Right renal cortex interstitium (tissue), 3 donors: ENCODE results near the gene CBX3. TPM values are rescaled to one million over a fixed set of nuclear protein-coding genes. Genes with fewer than 3 reads are reported as not detected.
"Not testable (repeated sequence)": the region's sequence is repeated elsewhere in the genome, so short reads cannot be mapped to it uniquely, and the experiment has no call there.

Source experiments
- DNase-seq, 3 donors: peaks; one replicate each; pipeline ENCODE4 v3.0.0-alpha.2; 2013; ENCODE audit warnings: low read depth in 3 of 3, low spot score in 2 of 3
- polyA plus RNA-seq, 3 donors: library from polyadenylated mRNA; unstranded; fragments of 120-200 nt; gene quantifications; one replicate each; pipeline ENCODE4 v1.2.1, GENCODE V29; 2013; ENCODE audit not compliant: insufficient read length in 3 of 3

CBX3 gene
- polyA plus RNA-seq, 3 donors = 341 to 386 (median 370) TPM

DNA sequence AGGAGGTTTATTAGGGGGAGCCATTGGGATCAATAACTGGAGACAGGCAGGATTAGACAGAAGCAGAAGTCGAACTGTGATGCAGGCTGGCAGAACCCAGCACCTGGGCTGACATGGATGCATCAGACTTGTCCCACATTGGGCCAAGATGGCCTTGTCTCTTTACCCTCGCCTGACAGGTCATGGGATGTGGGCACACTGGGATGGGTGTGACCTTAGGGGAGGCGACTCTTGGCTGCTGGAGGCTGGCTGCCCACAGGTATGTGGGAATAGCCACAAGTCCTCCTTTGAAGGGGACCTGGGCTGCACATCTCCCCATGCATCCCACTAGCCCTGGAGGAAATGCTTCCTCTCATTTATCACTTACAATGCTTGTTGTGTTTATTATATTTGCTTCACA, 32.3 kb upstream of the CBX3 start:
- DNase-seq = no peak

DNA sequence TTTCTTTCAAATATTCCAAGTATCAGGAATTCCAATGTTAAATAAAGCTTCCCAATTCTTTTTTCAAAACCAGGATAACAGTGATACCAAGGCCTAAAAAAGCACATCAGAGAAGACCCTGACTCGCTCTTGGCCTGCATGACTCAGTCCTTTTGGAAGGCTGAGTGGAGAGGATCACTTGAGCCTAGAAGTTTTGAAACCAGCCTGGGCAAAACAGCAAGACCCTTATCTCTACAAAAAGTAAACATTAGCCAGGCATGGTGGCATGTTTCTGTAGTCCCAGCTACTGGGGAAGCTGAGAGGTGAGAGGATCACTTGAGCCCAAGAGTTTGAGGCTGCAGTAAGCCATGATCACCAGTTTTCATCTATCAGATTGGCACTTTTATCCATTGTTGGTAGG, 30.9 kb upstream of the CBX3 start:
- no peak for DNase-seq

DNA sequence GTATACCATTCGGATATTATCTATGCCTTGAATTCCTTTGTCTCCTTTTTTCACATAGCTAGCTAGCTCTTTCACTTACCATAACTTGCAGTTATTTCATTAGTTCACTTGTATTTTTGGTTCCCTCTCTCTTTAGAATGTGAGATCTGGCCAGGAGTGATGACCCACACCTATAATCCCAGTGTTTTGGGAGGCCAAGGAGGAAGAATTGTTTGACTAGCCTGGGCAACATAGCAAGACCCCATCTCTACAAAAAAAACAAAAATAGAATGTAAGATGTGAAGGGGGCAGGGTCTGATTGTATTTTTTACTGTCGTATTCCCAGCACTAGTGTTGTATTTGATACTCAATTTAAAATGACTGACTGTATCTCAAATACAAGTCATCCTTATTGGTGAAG, 29.9 kb upstream of the CBX3 start:
- DNase-seq = no peak

DNA sequence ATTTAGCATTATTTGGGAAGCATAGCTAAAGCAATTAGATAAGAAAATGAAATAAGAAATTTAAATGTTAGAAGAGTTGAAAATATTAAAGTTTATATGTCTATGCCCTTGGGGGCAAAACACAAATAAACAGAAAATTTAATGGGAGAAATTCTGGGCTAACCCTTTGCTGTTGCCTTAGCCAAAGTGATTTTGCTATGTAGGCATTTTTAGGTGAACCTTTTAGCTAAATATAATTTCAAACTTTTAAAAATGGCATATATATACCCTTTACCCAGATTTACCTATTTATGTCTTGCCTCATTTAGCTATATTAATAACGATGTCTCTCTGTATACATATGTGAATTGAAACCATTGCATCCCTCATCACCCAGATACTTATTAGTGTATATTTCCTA, 29.5 kb upstream of the CBX3 start:
- no peak for DNase-seq

DNA sequence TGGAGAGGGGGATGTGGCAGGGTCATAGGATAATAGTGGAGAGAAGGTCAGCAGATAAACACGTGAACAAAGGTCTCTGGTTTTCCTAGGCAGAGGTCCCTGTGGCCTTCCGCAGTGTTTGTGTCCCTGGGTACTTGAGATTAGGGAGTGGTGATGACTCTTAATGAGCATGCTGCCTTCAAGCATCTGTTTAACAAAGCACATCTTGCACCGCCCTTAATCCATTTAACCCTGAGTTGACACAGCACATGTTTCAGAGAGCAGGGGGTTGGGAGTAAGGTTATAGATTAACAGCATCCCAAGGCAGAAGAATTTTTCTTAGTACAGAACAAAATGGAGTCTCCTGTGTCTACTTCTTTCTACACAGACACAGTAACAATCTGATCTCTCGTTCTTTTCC, 25.6 kb upstream of the CBX3 start:
- DNase-seq = not testable (repeated sequence)

DNA sequence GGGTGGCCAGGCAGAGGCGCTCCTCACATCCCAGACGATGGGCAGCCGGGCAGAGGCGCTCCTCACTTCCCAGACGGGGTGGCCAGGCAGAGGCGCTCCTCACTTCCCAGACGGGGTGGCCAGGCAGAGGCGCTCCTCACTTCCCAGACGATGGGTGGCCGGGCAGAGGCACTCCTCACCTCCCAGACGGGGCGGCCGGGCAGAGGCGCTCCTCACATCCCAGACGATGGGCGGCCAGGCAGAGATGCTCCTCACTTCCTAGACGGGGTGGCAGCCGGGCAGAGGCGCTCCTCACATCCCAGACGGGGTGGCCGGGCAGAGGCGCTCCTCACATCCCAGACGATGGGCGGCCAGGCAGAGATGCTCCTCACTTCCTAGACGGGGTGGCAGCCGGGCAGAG, 24.8 kb upstream of the CBX3 start:
- not testable (repeated sequence) for DNase-seq

DNA sequence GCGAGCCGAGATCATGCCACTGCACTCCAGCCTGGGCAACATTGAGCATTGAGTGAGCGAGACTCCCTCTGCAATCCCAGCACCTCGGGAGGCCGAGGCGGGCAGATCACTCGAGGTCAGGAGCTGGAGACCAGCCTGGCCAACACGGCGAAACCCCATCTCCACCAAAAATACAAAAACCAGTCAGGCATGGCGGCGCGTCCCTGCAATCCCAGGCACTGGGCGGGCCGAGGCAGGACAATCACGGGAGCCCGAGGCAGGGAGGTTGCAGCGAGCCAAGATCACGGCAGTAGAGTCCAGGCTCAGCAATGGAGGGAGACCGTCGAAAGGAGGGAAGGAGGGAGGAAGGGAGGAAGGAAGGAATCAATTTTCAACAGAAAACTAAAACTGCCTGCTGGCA, 24.3 kb upstream of the CBX3 start:
- not testable (repeated sequence) for DNase-seq

DNA sequence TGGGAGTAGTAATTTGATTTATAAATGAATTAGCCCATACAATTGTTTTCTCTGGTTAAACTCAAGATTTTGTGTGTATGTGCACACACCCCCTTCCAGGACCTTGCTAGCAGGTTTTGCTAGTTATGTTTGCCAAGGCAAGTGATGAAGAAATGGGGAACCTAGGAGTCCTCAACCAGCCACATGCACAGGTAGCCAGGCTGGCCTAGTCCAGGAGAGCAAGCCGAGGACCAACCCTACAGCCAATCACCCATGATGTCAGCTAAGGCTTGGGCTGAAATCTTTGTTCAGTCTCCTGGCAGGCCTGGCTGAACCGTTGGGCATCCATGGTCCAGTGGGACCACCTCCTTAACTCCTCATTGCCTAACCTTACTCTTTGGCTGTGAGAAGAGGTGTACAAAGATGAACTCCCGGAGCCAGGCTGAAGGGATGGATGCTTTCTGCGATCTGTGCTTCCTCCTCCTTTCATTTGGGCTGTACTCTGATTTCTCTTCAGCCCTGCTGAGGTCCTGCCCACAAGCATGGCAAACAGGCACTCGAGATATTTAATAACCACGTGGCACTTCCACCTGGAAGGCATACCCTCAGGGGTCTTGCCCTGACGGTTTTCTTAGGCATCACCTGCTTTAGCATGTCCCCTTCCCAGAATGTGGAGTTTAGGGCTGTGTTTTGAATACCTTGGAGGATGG, 23.1 kb upstream of the CBX3 start:
- DNase-seq = no peak

DNA sequence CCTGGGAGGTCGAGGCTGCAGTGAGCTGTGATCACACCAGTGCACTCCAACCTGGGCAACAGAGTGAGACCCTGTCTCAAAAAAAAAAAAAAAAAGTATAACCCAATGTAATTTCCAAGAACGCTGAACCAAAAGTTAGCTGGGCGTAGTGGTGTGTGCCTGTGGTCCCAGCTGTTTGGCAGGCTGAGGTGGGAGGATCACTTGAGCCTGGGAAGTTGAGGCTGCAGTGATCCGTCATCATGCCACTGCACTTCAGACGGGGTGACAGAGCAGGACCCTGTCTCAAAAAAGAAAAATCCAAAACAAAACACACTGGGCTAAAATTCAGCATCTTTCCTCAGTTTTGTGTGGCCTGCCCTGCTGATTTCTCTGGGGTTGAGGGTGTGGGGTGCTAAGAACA, 22.1 kb upstream of the CBX3 start:
- no peak for DNase-seq

DNA sequence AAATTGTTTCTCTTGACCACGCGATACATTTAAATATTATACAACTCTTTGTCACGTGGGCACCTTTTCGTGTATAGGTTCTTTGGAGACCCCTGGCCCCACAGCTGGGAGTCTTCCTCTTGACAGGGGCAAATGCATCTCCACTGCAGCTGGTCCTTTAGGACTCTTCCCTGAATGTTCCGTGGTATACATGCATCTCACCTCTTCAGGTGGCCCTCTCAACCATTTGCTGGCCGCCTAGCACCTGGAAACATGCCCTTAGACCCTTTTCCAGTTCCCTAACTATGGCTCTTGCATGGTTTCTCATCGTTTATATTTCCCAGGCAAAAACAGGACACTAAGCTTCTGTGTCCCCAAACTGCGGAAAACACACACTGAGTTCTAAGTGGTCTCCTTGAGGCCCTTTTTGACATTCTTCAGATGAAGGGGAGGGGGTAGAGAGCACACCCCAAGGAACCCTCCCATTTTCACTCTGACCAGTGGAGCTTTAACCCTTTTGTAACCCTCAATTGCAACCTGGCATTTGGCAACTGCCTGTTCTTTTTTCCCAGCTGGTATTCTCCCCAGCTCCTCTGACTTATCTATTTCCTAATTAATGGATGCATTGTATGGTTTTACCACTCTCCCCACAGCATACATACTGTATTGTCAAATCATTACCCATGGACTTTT, 21.6 kb upstream of the CBX3 start:
- no peak for DNase-seq

DNA sequence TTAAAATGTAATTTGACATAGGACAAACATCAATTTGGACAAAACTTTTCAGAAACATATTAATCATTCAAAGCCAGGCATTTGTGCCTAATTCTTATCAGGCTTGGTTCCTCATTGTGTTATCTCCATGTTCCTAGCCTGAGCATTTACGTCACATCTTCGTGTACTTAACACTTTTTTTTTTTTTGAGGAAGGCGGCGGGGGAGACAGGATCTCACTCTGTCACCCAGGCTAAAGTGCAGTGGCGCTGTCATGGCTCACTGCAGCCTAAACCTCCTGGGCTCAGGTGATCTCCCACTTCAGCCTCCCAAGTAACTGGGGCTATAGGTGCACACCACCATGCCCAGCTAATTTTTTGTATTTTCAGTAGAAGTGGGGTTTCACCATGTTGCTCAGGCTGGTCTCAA, 20.8 kb upstream of the CBX3 start:
- DNase-seq = no peak

DNA sequence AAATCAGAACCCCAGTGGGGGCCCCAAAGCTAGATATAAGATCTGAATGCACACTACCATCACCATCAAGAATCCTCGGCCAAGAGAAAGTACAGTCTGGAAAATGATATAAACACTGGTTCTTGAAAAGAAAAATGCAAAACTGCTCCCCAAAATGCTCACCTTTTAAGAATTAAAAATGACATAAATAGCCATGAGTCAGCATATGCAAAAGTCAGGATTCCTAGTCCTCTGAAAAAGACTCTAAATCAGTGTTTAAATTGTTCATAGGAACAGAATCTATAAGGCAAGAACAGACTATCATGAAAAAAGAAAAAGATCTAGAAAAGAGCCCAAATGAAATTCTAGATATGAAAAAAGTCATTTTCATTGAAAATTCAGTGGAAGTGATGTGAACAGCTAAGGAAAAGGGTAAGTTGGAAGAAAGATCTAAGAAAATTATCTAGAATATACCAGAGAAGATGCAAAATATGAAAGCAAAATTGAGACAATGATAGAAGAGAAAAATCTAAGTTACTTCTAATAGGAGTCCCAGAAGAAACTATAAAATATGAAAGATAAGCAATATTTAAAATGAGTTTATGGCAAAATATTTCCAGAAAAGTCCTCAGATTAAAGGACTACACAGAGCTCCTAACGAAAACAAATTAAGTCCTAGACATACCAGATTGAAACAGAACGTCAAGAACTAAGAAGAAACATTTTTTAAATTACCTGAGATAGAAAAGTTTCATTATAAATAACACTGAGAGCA, 19.9 kb upstream of the CBX3 start:
- DNase-seq = no peak

DNA sequence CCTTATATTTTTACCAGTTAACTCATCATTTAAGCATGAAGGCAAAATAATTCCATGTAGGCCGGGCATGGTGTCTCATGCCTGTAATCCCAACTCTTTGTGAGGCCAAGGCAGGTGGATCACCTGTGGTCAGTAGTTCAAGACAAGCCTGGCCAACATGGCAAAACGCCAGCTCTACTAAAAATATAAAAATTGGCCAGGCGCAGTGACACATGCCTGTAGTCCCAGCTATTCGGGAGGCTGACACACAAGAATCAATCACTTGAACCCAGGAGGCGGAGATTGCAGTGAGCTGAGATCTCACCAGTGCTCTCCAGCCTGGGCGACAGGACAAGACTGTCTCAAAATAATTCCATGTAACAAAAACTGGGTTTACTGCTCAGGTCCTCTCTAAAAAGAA, 19.3 kb upstream of the CBX3 start:
- no peak for DNase-seq

DNA sequence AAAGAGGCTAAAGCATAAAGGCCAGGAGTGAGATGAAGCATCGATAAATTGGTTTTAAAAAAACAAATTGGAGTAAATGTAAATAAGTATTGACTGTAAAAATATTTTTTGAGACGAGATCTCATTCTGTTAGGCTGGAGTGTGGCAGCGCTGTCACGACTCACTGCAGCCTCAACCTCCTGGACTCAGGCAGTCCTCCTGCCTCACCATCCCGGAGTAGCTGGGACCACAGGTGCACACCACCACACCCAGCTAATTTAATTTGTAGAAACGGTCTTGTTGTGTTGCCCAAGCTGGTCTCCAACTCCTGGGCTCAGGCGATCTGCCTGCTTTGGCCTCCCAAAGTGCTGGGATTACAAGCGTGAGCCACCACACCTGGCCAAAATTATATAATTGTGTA, 18.8 kb upstream of the CBX3 start:
- no peak for DNase-seq

DNA sequence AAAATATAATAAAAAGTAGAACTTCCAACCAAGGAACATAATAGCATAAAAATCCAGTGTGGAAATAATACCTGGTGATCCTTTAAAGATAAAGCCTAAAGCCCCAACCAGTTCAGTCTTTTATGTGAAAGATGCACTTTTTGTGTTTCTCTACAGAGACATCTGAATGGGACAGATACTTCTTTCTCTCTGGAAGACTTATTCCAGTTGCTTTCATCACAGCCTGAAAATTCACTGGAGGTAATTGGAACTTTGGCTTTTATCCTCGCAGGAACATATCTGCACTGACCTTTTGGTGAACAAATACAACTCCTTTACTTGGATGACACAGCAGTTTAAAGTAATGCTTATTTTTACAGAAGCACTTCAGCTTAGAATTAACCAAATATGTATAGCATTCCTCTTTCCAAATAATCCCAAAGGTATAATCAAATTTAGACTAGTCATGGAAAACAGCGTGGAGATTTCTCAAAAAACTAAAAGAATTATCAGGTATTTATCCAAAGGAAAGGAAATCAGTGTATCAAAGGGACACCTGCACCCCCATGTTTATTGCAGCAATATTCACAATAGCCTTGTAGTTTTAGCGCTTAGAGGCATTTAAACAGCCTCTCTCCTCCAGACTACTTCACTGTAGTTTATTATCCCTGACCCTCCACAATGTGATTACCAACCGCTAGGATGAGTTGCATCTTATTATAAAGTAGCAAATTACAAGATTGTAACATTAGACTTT, 17.8 kb upstream of the CBX3 start:
- no peak for DNase-seq

DNA sequence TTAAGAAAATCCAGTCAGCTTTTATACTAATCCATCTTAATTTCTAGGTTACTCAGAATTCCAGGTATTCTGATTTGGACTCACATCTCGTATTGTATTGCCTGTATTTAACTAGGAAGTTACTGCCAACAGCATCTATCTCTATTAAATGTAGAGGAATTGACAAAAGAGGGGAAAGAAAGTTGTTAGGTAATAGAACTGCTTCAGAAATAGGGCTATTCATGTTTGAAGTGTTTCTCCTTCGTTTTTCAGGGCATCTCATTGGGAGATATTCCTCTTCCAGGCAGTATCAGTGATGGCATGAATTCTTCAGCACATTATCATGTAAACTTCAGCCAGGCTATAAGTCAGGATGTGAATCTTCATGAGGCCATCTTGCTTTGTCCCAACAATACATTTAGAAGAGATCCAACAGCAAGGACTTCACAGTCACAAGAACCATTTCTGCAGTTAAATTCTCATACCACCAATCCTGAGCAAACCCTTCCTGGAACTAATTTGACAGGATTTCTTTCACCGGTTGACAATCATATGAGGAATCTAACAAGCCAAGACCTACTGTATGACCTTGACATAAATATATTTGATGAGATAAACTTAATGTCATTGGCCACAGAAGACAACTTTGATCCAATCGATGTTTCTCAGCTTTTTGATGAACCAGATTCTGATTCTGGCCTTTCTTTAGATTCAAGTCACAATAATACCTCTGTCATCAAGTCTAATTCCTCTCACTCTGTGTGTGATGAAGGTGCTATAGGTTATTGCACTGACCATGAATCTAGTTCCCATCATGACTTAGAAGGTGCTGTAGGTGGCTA, 17.1 kb upstream of the CBX3 start:
- DNase-seq = not testable (repeated sequence)

DNA sequence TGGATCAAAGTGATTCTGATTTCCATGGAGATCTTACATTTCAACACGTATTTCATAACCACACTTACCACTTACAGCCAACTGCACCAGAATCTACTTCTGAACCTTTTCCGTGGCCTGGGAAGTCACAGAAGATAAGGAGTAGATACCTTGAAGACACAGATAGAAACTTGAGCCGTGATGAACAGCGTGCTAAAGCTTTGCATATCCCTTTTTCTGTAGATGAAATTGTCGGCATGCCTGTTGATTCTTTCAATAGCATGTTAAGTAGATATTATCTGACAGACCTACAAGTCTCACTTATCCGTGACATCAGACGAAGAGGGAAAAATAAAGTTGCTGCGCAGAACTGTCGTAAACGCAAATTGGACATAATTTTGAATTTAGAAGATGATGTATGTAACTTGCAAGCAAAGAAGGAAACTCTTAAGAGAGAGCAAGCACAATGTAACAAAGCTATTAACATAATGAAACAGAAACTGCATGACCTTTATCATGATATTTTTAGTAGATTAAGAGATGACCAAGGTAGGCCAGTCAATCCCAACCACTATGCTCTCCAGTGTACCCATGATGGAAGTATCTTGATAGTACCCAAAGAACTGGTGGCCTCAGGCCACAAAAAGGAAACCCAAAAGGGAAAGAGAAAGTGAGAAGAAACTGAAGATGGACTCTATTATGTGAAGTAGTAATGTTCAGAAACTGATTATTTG, 16.3 kb upstream of the CBX3 start:
- no peak for DNase-seq

DNA sequence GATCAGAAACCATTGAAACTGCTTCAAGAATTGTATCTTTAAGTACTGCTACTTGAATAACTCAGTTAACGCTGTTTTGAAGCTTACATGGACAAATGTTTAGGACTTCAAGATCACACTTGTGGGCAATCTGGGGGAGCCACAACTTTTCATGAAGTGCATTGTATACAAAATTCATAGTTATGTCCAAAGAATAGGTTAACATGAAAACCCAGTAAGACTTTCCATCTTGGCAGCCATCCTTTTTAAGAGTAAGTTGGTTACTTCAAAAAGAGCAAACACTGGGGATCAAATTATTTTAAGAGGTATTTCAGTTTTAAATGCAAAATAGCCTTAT, 15.7 kb upstream of the CBX3 start:
- DNase-seq = no peak

DNA sequence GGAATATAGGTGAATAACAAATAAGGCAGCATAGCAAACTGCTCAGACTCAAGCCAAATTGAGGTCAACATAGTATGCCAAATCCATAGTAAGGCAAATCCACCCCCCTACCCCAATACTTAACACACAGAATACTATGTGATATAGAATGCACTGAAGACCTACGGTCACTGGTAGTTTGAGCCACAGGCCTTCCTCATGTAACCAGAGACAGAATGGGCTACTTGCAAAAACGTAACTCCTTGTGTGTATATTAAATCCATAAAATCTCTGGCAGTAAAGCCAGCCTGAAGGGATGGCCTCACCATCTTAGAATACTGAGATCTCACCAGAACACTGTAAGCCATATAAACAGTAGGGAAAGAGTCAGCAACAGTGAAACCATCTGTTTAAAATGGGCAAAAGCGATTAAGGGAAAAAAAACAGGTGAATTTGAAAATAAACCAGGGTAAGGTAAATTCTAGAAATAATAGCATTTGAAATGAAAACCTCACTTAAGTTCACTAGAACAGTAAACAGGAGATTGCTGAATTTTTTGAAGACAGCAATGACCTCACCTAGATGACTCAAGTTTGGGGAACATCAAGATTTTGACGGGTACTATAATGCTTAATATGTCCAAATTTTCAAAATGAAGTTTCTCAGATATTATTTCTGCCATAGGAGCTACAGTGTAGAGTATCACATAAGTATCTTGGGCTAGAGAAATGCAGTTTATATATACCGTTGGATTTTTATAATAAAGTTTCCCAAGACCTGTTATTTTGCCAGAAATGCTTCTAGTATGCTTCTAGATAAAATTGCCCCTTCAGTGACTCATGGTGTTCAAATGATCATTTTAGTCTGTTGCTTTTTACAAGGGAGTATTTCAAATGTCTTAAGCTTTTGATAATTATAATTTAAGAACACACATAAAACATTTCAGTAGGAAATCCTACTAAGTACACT, 14.9 kb upstream of the CBX3 start:
- DNase-seq = no peak
